HEK293 (cell line): ENCODE results near the gene LYRM1.

Experiments
- ZNF514 ChIP-seq: fragments of 450-650 bp; formaldehyde crosslinking; IDR thresholded peaks from 2 replicates; pipeline ENCODE4 v1.5.1; 2016; ENCODE audit warnings: missing biosample characterization, missing genetic modification characterization
- TF ChIP-seq, protein P1 (sequence below): fragments of 450-650 bp; formaldehyde crosslinking; IDR thresholded peaks from 2 replicates; pipeline ENCODE4 v1.5.1; 2016; ENCODE audit warnings: missing biosample characterization, missing genetic modification characterization
- TF ChIP-seq, protein P2 (sequence below): fragments of 450-650 bp; formaldehyde crosslinking; IDR thresholded peaks from 2 replicates; pipeline ENCODE4 v1.5.1; 2016; ENCODE audit warnings: missing biosample characterization, missing genetic modification characterization

DNA sequence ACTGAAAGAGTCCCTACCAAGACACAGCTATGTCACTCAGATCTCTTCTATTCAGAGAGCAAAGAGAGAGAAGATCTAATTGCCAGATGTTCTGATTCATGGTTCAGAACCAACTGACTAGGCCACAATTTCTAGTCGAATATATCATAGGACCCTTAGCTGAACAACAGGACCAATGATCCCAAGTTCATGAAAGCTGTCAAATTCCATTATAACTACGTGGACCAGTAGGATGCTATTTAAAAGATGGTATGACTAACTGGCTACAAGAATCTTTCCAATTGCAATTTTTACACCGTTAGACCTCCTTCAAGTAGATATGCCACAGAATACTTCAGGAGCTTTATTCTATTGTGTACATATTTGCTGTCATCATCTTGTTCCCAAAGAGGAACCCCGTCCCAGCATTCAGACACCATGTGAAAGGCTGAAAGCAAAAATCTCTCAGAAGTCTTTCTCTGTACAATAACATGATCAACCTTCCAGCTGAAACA, 26.4 kb upstream of the LYRM1 start:
- TF ChIP-seq ZNF514 (tag by site-specific recombination): no peak
- TF ChIP-seq, protein P1, sequence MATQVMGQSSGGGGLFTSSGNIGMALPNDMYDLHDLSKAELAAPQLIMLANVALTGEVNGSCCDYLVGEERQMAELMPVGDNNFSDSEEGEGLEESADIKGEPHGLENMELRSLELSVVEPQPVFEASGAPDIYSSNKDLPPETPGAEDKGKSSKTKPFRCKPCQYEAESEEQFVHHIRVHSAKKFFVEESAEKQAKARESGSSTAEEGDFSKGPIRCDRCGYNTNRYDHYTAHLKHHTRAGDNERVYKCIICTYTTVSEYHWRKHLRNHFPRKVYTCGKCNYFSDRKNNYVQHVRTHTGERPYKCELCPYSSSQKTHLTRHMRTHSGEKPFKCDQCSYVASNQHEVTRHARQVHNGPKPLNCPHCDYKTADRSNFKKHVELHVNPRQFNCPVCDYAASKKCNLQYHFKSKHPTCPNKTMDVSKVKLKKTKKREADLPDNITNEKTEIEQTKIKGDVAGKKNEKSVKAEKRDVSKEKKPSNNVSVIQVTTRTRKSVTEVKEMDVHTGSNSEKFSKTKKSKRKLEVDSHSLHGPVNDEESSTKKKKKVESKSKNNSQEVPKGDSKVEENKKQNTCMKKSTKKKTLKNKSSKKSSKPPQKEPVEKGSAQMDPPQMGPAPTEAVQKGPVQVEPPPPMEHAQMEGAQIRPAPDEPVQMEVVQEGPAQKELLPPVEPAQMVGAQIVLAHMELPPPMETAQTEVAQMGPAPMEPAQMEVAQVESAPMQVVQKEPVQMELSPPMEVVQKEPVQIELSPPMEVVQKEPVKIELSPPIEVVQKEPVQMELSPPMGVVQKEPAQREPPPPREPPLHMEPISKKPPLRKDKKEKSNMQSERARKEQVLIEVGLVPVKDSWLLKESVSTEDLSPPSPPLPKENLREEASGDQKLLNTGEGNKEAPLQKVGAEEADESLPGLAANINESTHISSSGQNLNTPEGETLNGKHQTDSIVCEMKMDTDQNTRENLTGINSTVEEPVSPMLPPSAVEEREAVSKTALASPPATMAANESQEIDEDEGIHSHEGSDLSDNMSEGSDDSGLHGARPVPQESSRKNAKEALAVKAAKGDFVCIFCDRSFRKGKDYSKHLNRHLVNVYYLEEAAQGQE (tag by site-specific recombination): no peak
- TF ChIP-seq, protein P2, sequence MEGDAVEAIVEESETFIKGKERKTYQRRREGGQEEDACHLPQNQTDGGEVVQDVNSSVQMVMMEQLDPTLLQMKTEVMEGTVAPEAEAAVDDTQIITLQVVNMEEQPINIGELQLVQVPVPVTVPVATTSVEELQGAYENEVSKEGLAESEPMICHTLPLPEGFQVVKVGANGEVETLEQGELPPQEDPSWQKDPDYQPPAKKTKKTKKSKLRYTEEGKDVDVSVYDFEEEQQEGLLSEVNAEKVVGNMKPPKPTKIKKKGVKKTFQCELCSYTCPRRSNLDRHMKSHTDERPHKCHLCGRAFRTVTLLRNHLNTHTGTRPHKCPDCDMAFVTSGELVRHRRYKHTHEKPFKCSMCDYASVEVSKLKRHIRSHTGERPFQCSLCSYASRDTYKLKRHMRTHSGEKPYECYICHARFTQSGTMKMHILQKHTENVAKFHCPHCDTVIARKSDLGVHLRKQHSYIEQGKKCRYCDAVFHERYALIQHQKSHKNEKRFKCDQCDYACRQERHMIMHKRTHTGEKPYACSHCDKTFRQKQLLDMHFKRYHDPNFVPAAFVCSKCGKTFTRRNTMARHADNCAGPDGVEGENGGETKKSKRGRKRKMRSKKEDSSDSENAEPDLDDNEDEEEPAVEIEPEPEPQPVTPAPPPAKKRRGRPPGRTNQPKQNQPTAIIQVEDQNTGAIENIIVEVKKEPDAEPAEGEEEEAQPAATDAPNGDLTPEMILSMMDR: no peak
